ENCODE measurements around the gene CORIN.

DNA sequence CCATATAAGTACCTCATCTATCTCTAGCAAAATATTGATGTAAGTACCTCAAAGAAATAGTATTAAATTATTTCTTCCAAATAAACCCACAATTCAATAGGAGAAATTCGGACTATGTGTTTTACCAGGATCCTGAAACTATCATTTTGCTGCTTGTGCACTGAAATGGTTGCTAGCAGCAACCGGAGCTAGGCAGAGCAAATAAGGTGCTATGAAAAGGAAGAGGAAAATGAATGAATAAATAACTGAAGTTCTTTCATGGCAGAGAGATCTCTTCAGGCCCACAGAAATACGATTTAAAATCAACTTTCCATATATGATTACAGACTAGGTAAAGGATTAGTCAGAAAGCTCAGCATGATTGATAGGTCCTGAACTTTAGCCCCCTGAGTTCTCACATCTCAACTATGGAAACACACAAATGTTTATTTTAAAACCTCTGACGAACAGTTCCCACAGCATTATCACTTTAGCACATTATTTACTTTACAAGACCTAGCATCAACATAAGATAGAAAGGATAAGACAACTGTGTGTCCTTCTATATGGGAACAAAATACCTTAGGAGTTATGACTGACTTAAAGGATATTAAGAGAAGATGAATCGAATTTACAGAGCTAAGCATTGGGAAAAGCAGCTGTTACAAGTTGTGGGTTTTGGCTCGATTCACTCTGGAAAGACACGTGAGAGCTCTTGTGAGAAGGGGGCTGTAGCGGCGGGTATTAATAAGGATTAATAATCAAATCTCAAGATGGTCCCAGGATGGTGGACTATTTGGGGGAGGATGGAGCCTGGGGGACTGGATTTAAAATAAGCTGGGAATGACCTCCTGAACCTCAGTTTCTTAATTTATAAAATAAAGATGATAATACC lies 104.3 kb downstream of the CORIN start:
- TF ChIP-seq, protein P1, sequence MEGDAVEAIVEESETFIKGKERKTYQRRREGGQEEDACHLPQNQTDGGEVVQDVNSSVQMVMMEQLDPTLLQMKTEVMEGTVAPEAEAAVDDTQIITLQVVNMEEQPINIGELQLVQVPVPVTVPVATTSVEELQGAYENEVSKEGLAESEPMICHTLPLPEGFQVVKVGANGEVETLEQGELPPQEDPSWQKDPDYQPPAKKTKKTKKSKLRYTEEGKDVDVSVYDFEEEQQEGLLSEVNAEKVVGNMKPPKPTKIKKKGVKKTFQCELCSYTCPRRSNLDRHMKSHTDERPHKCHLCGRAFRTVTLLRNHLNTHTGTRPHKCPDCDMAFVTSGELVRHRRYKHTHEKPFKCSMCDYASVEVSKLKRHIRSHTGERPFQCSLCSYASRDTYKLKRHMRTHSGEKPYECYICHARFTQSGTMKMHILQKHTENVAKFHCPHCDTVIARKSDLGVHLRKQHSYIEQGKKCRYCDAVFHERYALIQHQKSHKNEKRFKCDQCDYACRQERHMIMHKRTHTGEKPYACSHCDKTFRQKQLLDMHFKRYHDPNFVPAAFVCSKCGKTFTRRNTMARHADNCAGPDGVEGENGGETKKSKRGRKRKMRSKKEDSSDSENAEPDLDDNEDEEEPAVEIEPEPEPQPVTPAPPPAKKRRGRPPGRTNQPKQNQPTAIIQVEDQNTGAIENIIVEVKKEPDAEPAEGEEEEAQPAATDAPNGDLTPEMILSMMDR (IDR thresholded peaks at IDR 0.05; ENCODE audit: insufficient read depth, low read length, poor library complexity, severe bottlenecking), result no peak
- TF ChIP-seq EZH2phosphoT487 (conservative IDR thresholded peaks at IDR 0.05; ENCODE audit: low read length), result no peak
